Measurements from ENCODE around the gene GLS. TPM values are rescaled to one million over a fixed set of nuclear protein-coding genes. Genes with fewer than 3 reads are reported as not detected.

GLS gene
- total RNA-seq, 1 donor from 2014 or later, result 179 TPM

DNA sequence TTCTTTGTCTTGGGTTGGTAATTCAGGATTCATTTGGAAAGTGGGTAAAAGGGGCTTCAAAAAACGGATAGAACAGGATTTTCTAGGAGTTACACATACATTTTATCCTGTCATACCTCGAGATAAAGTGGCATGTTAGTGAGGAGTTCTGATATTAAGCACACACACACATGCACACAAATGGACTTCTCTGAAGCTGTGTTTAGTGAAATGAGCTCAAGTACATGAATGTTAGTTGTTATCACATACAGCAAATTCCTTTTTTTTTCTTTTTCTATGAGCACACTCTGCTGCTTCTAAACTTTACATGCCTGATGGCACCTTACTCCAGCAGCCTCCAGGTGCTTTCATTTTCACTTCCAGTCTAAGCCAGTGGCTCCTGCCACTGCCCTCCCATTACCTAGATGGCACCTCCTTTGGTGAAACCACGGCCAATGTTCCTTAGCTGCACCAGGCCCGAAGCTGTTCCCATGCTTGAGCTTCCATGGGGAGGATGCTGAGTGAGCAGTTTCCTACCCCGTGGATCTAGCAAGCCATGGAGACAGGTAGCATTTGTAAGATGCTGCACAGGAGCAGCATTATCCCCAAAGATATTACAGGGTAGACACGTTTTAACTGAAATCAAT is 83.7 kb downstream of the GLS start:
- intact Hi-C loops (cut with micrococcal nuclease), result loop anchor here (5.0 kb wide), 2 partner anchors 48 to 112 kb away; partner anchors contain the start of gene STAT1

DNA sequence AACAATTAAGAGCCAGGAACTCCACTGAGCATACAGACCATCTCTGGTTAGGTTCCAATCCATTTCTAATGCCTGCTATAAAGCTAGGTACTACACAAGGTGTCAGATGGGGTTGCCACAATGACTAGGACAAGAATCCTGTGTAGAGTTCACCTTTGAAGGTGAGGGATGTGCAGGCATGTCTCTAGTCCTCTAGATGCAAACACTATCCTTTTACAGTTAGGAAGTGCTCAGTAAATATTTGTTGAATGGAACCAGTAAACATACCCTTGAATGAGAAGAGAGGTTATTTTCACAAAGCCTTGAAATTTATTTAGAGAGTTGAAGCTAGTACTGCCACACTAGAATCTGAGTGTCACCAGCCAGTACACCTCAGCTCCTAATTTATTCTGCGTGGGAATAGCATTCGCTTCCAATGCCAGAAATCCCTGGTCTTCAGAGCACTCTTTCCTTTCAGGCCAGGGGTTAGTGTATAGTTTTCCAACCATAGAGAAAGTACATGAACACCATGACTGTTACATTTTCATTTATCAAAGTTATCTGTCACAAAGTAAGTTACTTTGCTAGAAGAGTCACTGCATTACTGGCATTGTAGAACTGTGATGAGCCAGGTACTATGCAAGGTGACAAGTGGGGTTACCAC is 85.1 kb downstream of the GLS start:
- intact Hi-C loops (cut with micrococcal nuclease), result no loop called here

DNA sequence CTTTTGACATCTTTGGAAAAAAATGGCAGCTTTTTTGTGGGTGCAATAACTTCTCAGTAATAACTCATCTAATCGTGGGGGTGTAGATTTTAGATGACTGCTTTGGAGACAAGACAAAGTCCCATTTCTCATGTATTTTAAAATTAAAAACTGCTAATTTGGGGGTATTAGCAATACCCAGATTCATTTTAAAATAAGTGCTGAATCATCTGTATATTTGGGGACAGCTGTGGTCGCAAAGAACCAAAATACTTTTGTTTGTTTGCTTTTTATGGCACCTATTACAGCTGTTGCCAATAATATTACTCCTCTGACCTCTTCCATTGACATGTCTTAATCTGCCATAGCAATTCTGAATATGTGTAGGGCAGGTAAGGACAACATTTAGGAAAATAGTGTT is 87.9 kb downstream of the GLS start:
- intact Hi-C loops (cut with micrococcal nuclease), result loop anchor here (1.0 kb wide), 1 partner anchor 8 kb away; no protein-coding TSS in a partner anchor

DNA sequence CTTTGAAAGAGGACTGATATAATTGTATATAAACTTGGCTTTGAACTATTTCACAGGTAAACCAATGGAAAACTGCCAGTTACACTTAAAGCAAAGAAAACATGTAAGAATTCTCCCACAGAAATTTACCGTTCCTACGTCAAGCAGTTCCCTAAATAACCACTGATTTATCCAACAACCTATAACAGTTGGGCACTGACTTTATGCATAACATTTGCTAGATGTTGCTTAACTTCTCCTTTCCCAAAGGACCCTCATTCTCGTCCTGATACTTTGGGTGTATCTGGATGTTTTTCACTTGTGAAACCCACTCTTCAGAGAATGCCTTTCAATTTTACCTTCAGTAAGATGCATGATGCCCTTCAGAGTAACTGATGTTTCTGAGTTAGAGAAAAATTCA is 89.5 kb downstream of the GLS start:
- intact Hi-C loops (cut with micrococcal nuclease), result no loop called here

DNA sequence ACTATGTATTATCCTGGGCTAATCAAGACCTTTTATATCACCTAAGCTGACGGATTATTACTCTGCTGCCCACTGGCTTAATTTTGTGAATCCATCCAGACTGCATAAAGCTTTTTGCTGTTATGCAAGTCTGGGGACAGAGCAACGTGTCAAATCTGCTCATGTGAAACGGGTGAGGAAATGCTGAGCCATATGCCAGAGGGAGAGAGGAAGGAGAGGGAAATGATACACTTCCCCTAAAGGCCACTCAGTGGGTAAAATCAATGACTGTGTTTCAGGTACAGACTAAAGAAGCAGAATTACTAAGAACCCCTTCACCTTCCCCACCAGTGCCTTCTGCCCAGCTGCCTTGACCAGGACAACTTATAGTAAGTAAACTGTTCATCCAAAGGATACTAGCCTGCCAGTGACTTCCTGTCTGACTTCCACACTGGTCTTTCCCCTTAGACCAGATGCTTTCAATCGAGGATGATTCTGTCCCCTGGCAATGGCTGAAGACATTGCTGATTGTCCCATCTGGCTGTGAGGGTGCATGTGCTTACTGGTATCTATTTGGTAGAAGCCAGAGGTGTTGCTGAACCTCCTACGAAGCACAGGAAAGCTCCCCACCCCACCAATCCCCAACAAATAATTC is 90.4 kb downstream of the GLS start:
- intact Hi-C loops (cut with micrococcal nuclease), result no loop called here

DNA sequence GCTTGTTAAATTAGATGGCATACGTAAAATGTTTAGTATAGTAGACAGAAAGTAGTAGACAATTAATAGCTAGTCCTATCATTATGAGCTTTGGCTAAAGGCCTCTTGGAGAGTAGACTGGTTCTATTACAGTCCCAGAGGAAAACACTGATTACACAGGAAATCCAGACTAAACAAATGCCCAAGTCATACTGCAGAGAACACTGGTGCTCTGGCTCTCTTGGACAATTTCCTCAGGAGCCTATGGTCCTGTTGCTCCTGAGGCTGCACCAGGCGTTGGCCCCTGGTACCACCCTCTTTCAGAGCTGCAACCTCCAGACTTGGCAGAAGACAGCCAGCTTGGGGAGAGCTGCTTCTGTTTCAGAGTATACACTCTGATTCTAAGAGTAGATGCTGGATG is 91.6 kb downstream of the GLS start:
- intact Hi-C loops (cut with micrococcal nuclease), result no loop called here

DNA sequence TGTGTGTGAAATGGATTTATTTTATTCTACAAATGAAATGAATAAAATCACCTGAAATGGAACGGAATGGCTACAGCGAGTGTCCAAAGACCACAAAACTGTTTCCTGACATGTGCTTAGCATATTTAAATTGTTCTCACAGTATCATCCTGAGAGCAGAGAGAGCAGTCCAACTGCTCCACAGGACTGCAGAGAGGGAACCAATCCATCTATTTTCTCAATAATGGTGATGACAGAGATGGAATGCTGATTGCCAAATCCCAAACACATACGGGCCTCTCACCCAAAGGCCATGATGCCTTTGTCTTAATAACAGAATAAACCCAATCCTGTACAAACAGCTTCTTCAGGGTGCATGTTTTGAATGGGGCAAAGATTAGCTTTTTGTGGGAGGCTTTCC is 92.2 kb downstream of the GLS start:
- intact Hi-C loops (cut with micrococcal nuclease), result no loop called here

DNA sequence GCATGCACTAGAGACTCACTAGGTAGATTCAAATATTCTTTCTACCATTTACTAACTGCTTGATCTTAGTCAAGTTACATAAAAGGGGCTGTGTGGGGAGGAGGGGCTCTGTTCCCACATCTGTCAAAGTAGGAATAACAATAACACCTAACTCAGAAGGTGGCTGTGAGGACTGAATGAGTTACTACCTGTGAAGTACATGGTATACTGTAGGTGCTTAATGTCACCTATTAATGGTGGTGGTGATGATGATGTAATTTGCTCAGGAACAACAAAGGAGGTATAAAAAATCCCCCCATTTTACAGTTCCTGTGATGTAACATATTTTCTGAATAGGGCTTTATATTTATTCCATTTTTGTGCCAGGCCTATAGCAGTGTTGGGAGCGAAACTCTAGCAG is 92.6 kb downstream of the GLS start:
- intact Hi-C loops (cut with micrococcal nuclease), result no loop called here

DNA sequence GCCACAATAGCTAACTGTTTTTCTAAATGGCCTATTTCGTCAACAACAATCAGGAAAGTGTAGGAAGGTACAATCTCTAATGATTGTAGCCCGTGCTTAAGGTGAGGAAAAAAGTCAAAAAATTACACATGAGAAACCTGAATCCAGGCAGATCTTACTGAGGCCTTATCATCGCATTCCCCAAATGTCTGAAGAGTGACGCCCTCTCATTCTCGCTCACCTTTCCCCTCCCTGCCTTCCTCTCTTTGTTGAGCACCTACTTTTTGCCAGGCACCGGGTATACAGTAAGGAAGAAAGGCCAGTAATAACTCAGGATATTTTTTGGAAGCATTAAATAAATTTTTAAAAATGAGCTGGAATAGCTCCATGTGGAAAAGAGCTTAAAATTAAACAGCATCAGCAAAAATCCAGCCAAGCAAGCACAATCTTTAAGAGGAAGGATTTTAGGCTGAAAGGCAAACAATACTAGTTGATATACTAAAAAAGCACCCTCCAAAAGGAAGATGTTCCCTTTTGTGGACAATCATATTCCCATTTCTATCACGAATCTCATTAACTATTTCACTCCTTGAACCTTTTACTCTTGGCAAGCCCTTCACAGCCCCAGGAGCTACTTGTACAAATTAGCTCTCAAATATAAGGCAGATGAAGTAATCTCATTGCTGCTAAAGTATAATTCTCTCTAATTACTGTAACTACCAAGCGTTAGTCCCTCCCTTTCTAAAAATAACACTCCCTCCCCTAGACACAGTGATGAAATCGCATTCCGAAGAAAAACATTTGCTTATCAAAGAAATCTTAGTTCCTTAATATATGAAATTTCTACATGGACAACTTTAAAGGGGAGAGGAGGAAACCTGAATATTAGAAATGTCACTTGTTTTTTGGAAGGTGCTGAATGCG is 93.4 kb downstream of the GLS start:
- intact Hi-C loops (cut with micrococcal nuclease), result loop anchor here (2.0 kb wide), 1 partner anchor 17 kb away; no protein-coding TSS in a partner anchor

DNA sequence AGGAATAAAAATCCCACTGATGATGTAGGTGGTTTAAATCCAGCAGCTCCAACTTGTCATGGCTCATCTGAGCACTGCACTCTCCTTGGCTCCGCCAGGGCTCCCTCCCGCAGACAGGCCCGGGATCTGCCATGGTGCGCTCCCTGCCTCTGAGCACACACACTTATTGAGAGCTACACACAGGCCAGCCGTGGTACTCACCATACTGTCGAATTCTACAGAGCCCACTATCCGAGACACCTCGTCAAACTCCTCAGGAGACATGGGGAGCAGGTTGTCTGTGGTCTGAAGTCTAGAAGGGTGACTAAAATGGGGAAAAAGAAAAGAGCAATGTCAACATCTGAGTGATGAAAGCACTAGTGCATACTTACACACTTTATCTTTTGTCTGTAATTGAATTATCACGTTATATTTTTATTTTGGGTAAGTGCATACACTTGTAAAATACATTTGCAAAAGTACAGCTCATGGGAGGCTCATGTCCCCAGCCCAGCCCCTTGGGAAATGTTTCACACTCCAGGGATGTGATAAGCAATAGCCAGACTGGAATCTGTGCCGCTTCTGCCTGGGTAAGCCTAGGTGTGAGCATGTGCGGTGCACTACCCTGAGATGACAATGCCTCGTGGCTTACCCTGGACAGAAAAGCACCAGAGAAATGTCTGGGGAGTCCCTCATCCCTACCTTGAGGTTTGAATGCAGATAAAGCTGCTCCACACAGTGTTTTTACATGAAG is 94.2 kb downstream of the GLS start:
- intact Hi-C loops (cut with micrococcal nuclease), result loop anchor here (2.0 kb wide), 1 partner anchor 16 kb away; no protein-coding TSS in a partner anchor

DNA sequence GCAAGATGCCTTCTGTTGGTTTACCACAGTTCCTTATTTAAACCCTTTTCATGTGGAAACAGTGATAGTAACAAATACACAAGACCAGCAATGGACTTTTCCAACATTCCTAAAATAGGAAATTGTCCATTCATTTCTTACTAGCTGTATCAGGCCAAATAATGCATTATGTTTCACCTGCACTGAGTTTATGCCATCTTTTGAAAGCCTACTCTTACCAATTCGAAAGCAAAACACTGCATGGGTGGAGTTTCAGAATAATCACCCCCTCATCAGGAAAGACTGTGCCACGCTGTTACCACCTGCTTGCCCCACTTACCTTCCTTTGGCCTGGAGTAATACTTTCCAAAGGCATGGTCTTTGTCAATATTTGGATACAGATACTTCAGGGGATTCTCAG is 95.9 kb downstream of the GLS start:
- intact Hi-C loops (cut with micrococcal nuclease), result loop anchor here (1.0 kb wide), 1 partner anchor 8 kb away; no protein-coding TSS in a partner anchor

DNA sequence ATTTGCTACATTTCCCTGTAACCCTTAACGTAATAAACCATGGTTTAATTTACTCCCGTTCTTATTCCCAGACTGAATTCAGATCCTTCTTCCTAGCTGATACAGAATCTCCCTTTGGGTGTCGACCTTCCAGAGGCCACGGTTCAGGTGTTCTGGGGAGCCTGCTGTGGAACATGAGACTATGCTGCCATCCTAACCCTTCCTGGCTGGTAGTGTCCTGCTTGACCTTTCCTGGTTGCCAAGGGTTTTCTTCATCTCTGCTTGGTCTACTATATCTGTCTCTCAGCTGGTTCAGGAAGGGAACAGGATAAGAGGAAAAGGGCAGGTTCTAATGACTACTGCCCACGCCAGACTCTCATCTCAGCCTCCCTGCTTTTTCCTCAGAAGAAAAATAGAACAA is 96.9 kb downstream of the GLS start:
- intact Hi-C loops (cut with micrococcal nuclease), result no loop called here

DNA sequence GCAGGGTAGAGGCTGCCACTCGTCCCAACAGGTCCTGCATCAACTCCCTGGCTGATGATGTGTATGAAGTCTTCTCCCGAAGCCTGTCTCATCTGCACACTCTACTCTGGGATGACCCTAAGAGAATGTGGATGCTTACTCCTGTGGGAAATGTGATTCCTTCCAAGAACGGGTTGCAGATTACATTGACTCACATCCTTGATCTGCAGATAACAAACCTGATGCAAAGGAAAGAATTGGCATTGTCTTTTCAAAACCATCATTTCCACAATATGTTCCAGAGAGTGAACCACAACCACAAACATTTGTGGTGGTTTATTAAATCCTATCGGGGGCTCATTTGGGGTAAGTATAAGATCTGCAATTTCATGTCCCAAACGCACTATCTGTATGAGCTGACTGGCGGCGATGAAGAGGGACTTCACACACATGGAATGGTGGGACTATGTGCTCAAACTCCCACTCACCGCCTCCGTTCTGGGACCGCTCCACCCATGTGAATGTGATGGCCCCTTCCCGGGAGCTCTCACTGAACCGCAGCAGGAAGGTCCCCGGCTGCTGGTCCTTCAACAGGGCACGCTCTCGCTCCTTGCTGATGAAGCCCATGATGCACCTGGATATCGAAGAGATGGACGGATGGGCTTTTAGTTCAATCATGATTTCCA is 97.9 kb downstream of the GLS start:
- intact Hi-C loops (cut with micrococcal nuclease), result no loop called here

DNA sequence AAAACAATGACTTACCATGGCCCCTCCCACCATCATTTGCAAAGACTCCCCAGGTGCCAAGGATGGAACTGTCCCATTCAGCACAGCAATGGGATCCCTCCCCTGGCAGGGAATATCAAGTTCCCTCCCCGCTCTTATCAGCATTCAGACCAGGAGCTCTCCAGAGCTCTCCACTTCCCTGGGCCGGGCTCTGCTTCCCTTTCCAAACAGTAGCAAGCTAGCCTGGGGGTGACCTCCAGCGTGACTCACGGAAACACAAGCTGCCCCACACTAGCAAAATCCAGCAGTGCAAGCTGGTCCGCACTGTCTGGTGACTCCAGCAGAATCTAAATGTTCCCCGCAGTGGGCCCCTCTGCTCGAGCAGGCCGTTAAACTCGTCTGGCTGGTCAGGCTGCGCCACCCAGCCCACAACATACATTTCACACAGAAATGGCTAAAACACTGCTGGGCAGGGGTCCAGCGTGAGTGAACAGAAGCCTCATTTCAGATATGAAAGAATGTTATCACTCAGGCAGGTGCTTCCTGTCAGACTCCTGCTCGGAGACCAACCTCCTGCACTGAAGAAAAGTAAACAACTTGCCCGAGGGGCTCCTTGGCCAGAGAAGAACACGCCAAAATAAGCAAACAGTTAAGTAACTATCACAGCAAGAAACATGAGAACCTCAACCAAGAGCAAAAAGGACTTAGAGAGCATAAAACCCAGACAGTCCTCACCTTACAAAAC is 99.4 kb downstream of the GLS start:
- intact Hi-C loops (cut with micrococcal nuclease), result loop anchor here (5.0 kb wide), 1 partner anchor 78 kb away; no protein-coding TSS in a partner anchor

DNA sequence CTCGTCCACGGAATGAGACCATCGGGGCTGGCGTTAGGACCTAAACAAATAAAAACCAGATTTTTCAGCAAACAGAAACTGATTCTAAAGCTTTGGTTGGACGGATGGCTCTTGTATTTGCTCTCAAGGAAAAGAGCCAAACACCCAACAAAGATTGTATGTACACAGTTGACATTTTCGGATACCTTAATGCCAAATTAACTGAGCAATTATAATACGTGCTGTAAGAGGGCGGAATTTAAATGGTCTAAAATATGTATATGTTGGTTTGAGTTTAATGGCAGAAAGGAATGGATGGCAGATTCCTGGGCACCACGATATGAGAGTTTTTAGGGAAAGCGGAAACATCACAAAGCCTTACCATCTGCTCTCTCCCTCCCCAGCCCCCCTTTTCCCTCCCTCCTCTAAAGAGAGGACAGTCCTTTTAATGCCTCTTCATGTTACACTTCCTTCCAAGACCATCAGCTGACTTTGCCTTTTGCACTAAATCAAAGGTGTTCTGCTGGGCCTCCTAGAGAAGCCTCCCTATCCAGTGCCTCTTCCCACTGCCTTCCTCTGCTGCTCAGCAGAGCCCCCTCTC is 100.1 kb downstream of the GLS start:
- intact Hi-C loops (cut with micrococcal nuclease), result loop anchor here (1.0 to 5.0 kb wide), 2 partner anchors 9 to 78 kb away; no protein-coding TSS in a partner anchor

DNA sequence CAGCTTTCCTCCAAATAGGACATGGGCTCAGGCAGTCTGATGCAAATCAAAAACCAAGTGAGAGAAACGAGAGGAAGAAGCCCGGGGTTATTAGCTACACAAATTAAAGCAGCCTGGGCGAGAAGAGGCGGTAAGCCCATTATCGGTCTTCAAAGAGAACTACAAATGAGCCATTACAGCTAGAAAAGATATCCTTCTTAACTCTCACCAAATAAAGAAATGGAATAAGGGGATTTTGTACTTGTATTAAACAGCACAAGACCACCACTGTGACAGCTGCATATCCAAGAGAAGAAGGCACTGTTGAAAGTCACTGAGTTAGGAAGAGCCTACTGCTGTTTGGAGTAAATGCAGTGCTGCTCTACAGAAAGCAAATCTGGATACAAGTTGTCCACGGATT is 100.7 kb downstream of the GLS start:
- intact Hi-C loops (cut with micrococcal nuclease), result loop anchor here (1.0 to 5.0 kb wide), 2 partner anchors 8 to 79 kb away; no protein-coding TSS in a partner anchor

DNA sequence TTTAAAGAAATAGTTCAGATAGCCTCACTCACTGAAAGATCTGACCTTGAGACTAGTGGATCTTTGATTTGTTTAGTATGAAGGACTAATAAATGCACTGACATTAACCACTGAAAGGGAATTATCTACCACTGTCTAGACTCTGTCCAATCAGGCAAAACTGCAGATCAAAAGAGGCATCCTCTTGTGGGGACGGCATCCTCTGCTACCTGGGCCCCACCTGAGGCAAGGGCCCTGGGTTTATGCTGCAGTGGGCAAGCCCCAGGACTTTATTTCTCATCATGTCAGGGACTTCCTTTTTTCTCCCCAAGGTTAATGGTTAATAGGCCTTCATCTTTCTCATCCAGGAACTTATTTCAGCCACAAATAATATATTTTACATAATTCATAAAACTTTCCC is 101.1 kb downstream of the GLS start:
- intact Hi-C loops (cut with micrococcal nuclease), result loop anchor here (1.0 to 5.0 kb wide), 3 partner anchors 8 to 79 kb away; no protein-coding TSS in a partner anchor

DNA sequence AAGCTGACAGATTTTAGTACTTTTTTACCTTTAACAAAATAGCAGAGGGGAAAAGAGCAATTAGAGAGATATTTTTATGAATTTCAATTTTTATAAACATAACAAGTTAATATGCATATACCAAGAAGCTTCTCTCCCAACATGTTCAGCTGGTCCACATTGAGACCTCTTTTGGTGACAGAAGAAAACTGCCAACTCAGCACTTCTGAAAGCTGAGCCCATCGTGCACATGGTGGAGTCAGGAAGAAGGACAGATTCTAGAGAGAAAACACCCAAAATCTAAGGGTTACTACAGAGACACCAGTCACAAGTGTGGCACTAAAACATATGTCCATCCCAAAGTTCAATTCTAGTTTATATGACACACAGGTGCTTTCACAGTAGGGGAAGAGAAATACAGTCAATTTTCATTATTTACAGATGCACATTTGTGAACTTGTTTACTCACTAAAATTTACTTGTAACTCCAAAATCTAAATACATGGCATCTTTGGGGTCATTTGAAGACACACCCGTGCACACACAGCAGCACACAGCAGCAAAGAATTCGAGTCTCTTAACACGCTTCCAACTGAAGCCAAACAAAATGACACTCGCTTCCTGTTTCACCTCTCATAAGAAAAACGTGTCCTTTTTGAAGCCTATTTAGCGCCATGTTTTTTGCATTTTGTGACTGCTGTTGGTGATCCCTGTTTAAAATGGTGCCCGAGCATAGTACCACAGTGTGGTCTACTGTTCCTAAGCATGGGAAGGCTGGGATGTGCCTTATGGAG is 101.8 kb downstream of the GLS start:
- intact Hi-C loops (cut with micrococcal nuclease), result loop anchor here (1.0 to 5.0 kb wide), 2 partner anchors 21 to 80 kb away; no protein-coding TSS in a partner anchor
